AG09309 (cell line): ENCODE measurements around the gene SMARCC2.
"Not testable (repeated sequence)": the region's sequence is repeated elsewhere in the genome, so short reads cannot be mapped to it uniquely, and the experiment has no call there.

Experiments used
- DNase-seq: peaks from one replicate; pipeline ENCODE4 v3.0.0-alpha.2; 2010; ENCODE audit warnings: low read depth
- H3K4me3 ChIP-seq: 2 replicates; pipeline ENCODE4 v1.5.1; 2011; ENCODE audit warnings: mild to moderate bottlenecking, low read depth, low read length, moderate library complexity; ENCODE audit not compliant: control insufficient read depth
- CTCF ChIP-seq: IDR thresholded peaks from 2 replicates; pipeline ENCODE4 v1.5.1; 2011; ENCODE audit warnings: mild to moderate bottlenecking, low read depth, low read length, inconsistent platforms; ENCODE audit not compliant: insufficient read depth, control insufficient read depth; ENCODE audit errors: missing control alignments

The SMARCC2 gene

GRCh38 chr12:56202838-56203237 is 13.6 kb upstream of the SMARCC2 start:
- DNase-seq: no peak
- TF ChIP-seq CTCF: no peak
- H3K4me3 ChIP-seq: no peak overlapping the region

GRCh38 chr12:56202366-56202765 is 13.1 kb upstream of the SMARCC2 start:
- TF ChIP-seq CTCF: no peak
- no peak for DNase-seq
- H3K4me3 ChIP-seq: no peak overlapping the region

- H3K4me3 ChIP-seq: no peak overlapping the region
- TF ChIP-seq CTCF: no peak
- DNase-seq: no peak
Measured at GRCh38 chr12:56198836-56199235, 9.6 kb upstream of the SMARCC2 start.

- no peak for DNase-seq
- TF ChIP-seq CTCF: no peak
- H3K4me3 ChIP-seq: no peak overlapping the region
Measured at GRCh38 chr12:56197921-56198635, 8.8 kb upstream of the SMARCC2 start.

- H3K4me3 ChIP-seq: not testable (repeated sequence)
- DNase-seq: peak; percentile 97
Measured at GRCh38 chr12:56196818-56197550, 7.7 kb upstream of the SMARCC2 start.

- TF ChIP-seq CTCF: peak; percentile 79
- DNase-seq: peak; percentile 54
- H3K4me3 ChIP-seq: no peak overlapping the region
Measured at GRCh38 chr12:56193025-56193578, 3.8 kb upstream of the SMARCC2 start.

- DNase-seq: no peak
- TF ChIP-seq CTCF: no peak
- H3K4me3 ChIP-seq: no peak overlapping the region
Measured at GRCh38 chr12:56192582-56192981, 3.3 kb upstream of the SMARCC2 start.
